ENCODE data around the gene USP37. TPM values are rescaled to one million over a fixed set of nuclear protein-coding genes. Genes with fewer than 3 reads are reported as not detected.

The USP37 gene
- total and polyA plus RNA-seq, 2 of the 13 experiments (the other 11 are each of a cell fraction or from before 2014, with no cell fraction given), result 6.5 to 30.6 TPM

DNA sequence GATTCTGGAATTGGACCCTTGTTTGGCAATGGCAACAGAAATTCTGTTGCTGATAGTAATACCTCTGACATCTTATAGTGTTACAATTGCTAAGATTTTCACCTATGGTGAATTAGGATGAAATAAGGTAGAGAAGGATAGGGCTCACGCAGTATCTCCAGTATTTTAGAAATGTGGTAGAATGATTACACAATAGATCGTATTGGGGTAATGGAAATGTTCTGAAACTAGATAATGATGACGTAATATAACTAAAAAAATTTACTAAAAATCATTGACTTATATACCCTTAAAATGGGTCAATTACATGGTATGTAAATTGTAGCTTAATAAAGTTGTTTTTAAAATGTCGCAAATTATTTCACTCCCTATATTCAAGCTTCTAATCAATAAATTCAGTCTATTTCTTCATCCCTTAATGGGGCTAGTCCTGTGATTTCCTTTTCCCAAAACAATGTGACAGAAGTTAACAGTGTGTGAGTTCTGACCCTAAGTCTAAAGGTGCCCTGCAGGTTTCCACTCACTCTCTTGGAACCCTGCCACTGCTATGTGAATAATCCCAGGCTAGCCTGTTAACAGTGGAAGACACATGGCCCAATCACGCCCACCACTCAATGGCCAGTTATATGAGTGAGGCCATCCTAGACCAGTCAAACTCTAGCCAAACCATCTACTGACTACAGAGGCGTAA lies 31.2 kb downstream of the USP37 start:
- H3K4me3 ChIP-seq (replicated peaks in 1 of 3; ENCODE audit: insufficient read depth in 1 of 3, low read depth in 2 of 3, low read length in 3 of 3), result no peak overlapping the region
- FAIRE-seq, result no peak
- ChIA-PET CTCF (ENCODE audit: low intra/inter-chr PET ratio, low total read pairs) (no interaction called here), POLR2A (no interaction called here)
- H3K4me2 ChIP-seq (ENCODE audit: low read depth, low read length), result no peak overlapping the region
- H3K4me1 ChIP-seq (ENCODE audit: insufficient read depth, low read length), result no peaks in the 10 kb centered on the region
- no peak for DNase-seq (ENCODE audit: low spot score)
- H3K27me3 ChIP-seq (ENCODE audit: control insufficient read depth in 1 of 2, insufficient read depth in 2 of 2, low read length in 2 of 2), result no peaks in the 10 kb centered on the region
- in situ Hi-C loops (cut with HindIII; ENCODE audit: extremely low pct_ligation_motif_present, low pct_unique_long_range_greater_than_20kb) (no loop called here), intact Hi-C loops (cut with micrococcal nuclease; ENCODE audit: unreplicated experiment) (no loop called here)
- no peaks in the 10 kb centered on the region for H3K9me3 ChIP-seq (ENCODE audit: low read length)
- TF ChIP-seq ATF7 (IDR thresholded peaks at IDR 0.05) (peak; percentile 54), ATF7 (CRISPR knock-in tag; IDR thresholded peaks at IDR 0.05) (no peak), REST (IDR thresholded peaks at IDR 0.05; ENCODE audit: borderline replicate concordance in 1 of 2, low read depth in 1 of 2, low read length in 2 of 2) (no peak), CEBPB (IDR thresholded peaks at IDR 0.05; ENCODE audit: borderline replicate concordance, low read depth, low read length) (peak; percentile 85), ZNF7 (CRISPR knock-in tag; IDR thresholded peaks at IDR 0.05) (no peak), MBNL3 (CRISPR knock-in tag; conservative IDR thresholded peaks at IDR 0.05) (no peak), ZMYM3 (CRISPR knock-in tag; IDR thresholded peaks at IDR 0.05) (no peak), SMYD3 (CRISPR knock-in tag; IDR thresholded peaks at IDR 0.05) (no peak)
- TF ChIP-seq, protein P1, sequence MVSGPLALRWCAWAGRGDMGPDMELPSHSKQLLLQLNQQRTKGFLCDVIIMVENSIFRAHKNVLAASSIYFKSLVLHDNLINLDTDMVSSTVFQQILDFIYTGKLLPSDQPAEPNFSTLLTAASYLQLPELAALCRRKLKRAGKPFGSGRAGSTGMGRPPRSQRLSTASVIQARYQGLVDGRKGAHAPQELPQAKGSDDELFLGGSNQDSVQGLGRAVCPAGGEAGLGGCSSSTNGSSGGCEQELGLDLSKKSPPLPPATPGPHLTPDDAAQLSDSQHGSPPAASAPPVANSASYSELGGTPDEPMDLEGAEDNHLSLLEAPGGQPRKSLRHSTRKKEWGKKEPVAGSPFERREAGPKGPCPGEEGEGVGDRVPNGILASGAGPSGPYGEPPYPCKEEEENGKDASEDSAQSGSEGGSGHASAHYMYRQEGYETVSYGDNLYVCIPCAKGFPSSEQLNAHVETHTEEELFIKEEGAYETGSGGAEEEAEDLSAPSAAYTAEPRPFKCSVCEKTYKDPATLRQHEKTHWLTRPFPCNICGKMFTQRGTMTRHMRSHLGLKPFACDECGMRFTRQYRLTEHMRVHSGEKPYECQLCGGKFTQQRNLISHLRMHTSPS (CRISPR knock-in tag; IDR thresholded peaks at IDR 0.05; ENCODE audit: low read depth), result no peak
- H3K36me3 ChIP-seq (replicated peaks in 1 of 2; ENCODE audit: control insufficient read depth in 1 of 2, insufficient read depth in 2 of 2, low read length in 2 of 2), result peaks cover 36 to 77% of the 10 kb centered on the region in 2 experiments
- ATAC-seq, result peak; percentile 57; the same call in 2 of the 3 replicates
- H4K20me1 ChIP-seq (ENCODE audit: insufficient read depth, low read length), result no peaks in the 10 kb centered on the region
- BruUV-seq (replicated peaks), result no TSS peak
- no peak overlapping the region for H3K27ac ChIP-seq (ENCODE audit: extremely low read length, insufficient read depth, low read length)
- no peaks in the 10 kb centered on the region for H3K79me2 ChIP-seq (ENCODE audit: insufficient read depth, low read length)
- WGBS (ENCODE audit: low lambda C conversion rate), result 92% methylated on average over 6 of the region's 6 CpGs
- H3K9ac ChIP-seq (ENCODE audit: insufficient read depth, low read depth, low read length), result no peak overlapping the region
- no peak overlapping the region for H2AFZ ChIP-seq (ENCODE audit: low read length)

All from HepG2 (cell line).